ENCODE measurements around the gene SERPINH1. TPM values are rescaled to one million over a fixed set of nuclear protein-coding genes. Genes with fewer than 3 reads are reported as not detected.

The SERPINH1 gene
- total and polyA plus RNA-seq, 8 donors, result 15.4 to 297 (median 48.4) TPM

DNA sequence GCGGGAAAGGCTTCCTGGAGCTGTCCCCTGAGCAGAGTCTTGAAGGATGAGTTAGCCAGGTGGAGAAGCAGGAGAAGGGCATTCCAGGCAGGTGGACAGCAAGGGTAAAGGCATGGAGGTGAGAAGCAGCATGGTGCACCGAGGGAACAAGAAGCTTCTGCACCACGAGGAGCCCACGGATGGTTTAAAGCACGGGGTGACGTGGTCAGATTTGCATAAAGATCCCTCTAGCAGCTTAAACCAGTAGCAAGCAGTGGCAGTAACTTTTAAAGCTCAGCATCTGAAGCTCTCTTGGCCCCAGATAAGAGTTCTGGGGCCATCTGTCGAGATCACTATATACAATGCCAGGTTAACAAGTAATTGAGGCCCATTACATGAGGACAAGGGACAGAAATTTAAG is 36.8 kb downstream of the SERPINH1 start:
- DNase-seq, result no peak
- Histone ChIP-seq H3K27me3 (no peaks in the 10 kb centered on the region), H3K36me3 (no peaks in the 10 kb centered on the region), H3K4me1 (peaks cover 0 to 3% (median 0%) of the 10 kb centered on the region in 4 donors), H3K4me3 (no peak overlapping the region), H3K27ac (no peak overlapping the region), H3K9me3 (no peaks in the 10 kb centered on the region)
- intact Hi-C loops (cut with DNase I; ENCODE audit: low total_unique reads), result no loop called here
- 79 to 90% (median 81%) methylated on average over 7 of the region's 7 CpGs for WGBS, 5 donors
- TF ChIP-seq, protein P1, sequence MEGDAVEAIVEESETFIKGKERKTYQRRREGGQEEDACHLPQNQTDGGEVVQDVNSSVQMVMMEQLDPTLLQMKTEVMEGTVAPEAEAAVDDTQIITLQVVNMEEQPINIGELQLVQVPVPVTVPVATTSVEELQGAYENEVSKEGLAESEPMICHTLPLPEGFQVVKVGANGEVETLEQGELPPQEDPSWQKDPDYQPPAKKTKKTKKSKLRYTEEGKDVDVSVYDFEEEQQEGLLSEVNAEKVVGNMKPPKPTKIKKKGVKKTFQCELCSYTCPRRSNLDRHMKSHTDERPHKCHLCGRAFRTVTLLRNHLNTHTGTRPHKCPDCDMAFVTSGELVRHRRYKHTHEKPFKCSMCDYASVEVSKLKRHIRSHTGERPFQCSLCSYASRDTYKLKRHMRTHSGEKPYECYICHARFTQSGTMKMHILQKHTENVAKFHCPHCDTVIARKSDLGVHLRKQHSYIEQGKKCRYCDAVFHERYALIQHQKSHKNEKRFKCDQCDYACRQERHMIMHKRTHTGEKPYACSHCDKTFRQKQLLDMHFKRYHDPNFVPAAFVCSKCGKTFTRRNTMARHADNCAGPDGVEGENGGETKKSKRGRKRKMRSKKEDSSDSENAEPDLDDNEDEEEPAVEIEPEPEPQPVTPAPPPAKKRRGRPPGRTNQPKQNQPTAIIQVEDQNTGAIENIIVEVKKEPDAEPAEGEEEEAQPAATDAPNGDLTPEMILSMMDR (IDR thresholded peaks at IDR 0.05), result no peak
- TF ChIP-seq POLR2AphosphoS5 (IDR thresholded peaks at IDR 0.05), result no peak
- no peak for TF ChIP-seq EP300 (IDR thresholded peaks at IDR 0.05)
- no peak for TF ChIP-seq POLR2A (IDR thresholded peaks at IDR 0.05)

DNA sequence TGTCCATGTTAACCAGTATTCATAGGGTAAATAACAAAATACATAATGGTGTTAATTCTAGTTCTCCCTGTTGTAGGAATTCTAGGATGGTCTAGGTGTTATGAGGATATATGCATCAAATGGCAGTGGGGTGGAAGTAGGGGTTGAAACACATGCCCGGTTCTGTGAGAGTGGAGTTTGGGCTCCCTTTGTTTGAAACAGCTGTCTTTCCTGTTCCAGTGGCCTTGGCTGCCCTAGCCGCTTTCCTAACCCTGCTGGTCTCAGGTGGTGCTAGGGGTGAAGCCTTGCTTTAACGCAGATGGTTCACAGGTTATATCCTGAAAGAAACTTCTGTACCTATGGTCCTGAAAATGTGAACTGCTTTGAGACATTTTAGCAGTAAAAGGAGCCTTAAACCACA is 38.3 kb downstream of the SERPINH1 start:
- 70 to 87% (median 76%) methylated on average over 3 of the region's 3 CpGs for WGBS, 5 donors
- peaks cover 0 to 3% (median 0%) of the 10 kb centered on the region in 4 donors for H3K4me1 ChIP-seq
- TF ChIP-seq EP300 (IDR thresholded peaks at IDR 0.05) (no peak), POLR2AphosphoS5 (IDR thresholded peaks at IDR 0.05) (no peak), POLR2A (IDR thresholded peaks at IDR 0.05) (no peak)
- TF ChIP-seq, protein P1 (IDR thresholded peaks at IDR 0.05), result no peak

DNA sequence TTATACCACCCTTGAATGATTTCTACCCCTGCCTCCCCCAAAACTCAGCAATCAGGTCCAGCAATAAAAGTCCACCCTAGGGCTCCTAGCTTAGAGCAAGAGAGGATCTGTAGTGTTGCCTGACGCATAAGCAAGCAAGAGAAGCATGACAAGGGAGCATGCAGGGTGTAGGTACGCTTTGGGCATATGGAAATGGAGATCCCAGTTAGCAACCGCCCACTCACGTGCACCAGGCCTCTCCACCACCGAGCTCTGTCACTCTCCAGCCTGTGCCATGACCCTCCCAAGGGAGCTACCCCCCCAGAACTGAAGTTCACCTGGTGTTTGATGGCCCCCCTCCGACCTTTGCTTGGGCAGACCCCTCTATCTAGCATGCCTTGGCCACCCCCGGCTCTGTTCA is 39.4 kb downstream of the SERPINH1 start:
- no peak overlapping the region for H3K27ac ChIP-seq
- no peak for DNase-seq
- H3K36me3 ChIP-seq, result peaks cover 0 to 2% (median 0%) of the 10 kb centered on the region in 4 donors
- no peaks in the 10 kb centered on the region for H3K27me3 ChIP-seq
- H3K4me3 ChIP-seq, result no peak overlapping the region
- peaks cover 0 to 3% (median 0%) of the 10 kb centered on the region in 4 donors for H3K4me1 ChIP-seq
- TF ChIP-seq, protein P1 (IDR thresholded peaks at IDR 0.05), result no peak
- TF ChIP-seq POLR2AphosphoS5 (IDR thresholded peaks at IDR 0.05) (no peak), EP300 (IDR thresholded peaks at IDR 0.05) (no peak), POLR2A (IDR thresholded peaks at IDR 0.05) (no peak)
- intact Hi-C loops (cut with DNase I; ENCODE audit: low total_unique reads), result no loop called here
- WGBS, 5 donors, result 80 to 91% (median 84%) methylated on average over 7 of the region's 7 CpGs
- no peaks in the 10 kb centered on the region for H3K9me3 ChIP-seq

More for the DNA sequence above, 38.3 kb downstream of the SERPINH1 start:
- H3K27me3 ChIP-seq, result no peaks in the 10 kb centered on the region
- H3K4me3 ChIP-seq, result no peak overlapping the region
- H3K27ac ChIP-seq, result no peak overlapping the region
- H3K9me3 ChIP-seq, result no peaks in the 10 kb centered on the region
- no peak for DNase-seq
- no peaks in the 10 kb centered on the region for H3K36me3 ChIP-seq
- intact Hi-C loops (cut with DNase I; ENCODE audit: low total_unique reads), result no loop called here

DNA sequence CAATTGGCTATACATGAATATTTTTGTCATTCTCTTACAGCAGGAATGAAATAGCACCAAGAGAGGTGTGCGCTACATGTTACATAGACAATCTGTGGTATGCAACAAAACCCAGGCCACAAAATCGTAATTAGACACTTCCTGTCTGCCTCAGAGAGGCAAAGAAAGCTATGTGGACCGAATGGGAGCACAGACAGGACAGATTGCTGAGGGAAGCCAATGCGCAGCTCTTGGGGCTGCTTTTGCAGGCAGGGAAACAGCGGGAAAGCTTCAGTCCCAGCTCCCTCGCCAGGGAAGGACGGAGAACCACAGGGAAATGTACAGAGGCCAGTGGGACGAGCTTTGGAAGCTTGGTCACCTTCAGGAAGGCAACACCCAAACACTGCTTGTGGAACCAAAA is 40.9 kb downstream of the SERPINH1 start:
- H3K27ac ChIP-seq, result no peak overlapping the region
- intact Hi-C loops (cut with DNase I; ENCODE audit: low total_unique reads), result no loop called here

More for the DNA sequence above, 40.9 kb downstream of the SERPINH1 start:
- Histone ChIP-seq H3K4me3 (no peak overlapping the region), H3K9me3 (no peaks in the 10 kb centered on the region), H3K27me3 (no peaks in the 10 kb centered on the region), H3K36me3 (peaks cover 0 to 12% (median 0%) of the 10 kb centered on the region in 4 donors), H3K4me1 (peaks cover 0 to 3% (median 0%) of the 10 kb centered on the region in 4 donors)
- 76 to 82% (median 79%) methylated on average over 8 of the region's 8 CpGs for WGBS, 5 donors
- no peak for TF ChIP-seq POLR2A (IDR thresholded peaks at IDR 0.05)
- no peak for TF ChIP-seq POLR2AphosphoS5 (IDR thresholded peaks at IDR 0.05)
- TF ChIP-seq EP300 (IDR thresholded peaks at IDR 0.05), result no peak
- TF ChIP-seq, protein P1 (IDR thresholded peaks at IDR 0.05), result no peak
- DNase-seq, result no peak

Data from stomach (tissue), 9 donors.